ENCODE results near the gene FADS3.

DNA sequence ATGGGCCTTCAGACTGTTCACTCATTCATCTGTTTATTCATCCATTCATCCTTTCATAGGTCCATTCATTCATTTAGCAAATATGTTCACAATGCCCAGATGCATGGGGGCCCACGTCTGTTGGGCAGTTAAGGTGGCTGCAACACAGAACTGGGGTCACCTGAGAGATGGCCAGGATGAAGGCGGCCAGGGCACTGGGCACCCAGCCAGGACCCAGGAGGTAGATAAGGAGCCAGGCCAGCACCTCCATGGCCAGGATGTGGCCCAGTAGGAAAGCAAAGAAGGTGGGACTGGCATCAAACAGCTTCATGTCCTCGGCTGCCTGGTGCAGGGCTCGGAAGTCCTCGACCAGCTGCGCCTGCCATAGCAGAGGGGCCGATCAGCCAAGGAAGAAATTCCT lies 12.2 kb downstream of the FADS3 start:
- TF ChIP-seq, protein P1, sequence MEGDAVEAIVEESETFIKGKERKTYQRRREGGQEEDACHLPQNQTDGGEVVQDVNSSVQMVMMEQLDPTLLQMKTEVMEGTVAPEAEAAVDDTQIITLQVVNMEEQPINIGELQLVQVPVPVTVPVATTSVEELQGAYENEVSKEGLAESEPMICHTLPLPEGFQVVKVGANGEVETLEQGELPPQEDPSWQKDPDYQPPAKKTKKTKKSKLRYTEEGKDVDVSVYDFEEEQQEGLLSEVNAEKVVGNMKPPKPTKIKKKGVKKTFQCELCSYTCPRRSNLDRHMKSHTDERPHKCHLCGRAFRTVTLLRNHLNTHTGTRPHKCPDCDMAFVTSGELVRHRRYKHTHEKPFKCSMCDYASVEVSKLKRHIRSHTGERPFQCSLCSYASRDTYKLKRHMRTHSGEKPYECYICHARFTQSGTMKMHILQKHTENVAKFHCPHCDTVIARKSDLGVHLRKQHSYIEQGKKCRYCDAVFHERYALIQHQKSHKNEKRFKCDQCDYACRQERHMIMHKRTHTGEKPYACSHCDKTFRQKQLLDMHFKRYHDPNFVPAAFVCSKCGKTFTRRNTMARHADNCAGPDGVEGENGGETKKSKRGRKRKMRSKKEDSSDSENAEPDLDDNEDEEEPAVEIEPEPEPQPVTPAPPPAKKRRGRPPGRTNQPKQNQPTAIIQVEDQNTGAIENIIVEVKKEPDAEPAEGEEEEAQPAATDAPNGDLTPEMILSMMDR (IDR thresholded peaks at IDR 0.05; ENCODE audit: low read length) = no peak
- TF ChIP-seq EZH2 (IDR thresholded peaks at IDR 0.05; ENCODE audit: borderline replicate concordance, low read length) = no peak
